ENCODE data around the gene ATP2B3.

DNA sequence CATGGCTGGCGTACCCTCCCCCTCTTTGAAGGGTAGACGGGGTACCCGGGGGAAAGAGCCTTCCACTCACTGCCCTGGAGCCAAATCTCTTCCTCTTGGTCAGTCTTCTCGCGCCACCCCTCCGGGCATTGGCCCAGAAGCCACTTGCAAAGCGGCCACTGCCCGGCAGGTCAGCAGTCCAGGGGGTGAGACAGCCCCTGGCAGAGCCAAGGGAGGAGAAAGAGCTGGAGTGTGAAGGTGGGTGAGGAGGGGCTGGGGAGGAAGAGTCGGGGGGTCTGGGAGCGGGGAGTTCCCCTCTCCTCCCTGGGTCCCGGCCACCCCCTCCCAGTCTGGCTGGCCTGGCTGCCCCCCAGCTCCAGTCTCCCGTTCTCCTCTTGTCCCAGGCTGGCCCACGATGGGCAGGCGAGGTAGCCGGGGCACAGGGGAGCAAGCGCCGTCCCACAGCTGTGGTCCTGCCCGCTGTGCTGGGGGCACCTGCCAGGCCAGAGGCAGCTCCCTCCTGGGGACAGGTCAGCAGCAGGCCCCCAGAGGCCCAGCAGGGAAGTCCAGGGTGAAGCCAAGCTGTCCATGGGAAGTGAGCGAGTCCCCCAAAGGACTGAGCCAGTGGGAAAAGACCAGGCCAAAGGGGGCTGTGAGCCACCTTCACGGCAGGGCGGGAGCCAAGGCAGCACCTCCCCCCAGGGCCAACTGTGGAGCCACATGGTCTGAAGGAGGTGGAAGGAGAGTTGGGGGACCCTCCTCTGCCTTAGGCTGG lies 108.0 kb downstream of the ATP2B3 start:
- TF ChIP-seq NBN (IDR thresholded peaks at IDR 0.05; ENCODE audit: low read depth), result no peak
- TF ChIP-seq POLR2A (conservative IDR thresholded peaks at IDR 0.05), result no peak
- no peak for TF ChIP-seq EZH2 (IDR thresholded peaks at IDR 0.05; ENCODE audit: borderline replicate concordance, low read depth, low read length)
- TF ChIP-seq, protein P1, sequence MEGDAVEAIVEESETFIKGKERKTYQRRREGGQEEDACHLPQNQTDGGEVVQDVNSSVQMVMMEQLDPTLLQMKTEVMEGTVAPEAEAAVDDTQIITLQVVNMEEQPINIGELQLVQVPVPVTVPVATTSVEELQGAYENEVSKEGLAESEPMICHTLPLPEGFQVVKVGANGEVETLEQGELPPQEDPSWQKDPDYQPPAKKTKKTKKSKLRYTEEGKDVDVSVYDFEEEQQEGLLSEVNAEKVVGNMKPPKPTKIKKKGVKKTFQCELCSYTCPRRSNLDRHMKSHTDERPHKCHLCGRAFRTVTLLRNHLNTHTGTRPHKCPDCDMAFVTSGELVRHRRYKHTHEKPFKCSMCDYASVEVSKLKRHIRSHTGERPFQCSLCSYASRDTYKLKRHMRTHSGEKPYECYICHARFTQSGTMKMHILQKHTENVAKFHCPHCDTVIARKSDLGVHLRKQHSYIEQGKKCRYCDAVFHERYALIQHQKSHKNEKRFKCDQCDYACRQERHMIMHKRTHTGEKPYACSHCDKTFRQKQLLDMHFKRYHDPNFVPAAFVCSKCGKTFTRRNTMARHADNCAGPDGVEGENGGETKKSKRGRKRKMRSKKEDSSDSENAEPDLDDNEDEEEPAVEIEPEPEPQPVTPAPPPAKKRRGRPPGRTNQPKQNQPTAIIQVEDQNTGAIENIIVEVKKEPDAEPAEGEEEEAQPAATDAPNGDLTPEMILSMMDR (IDR thresholded peaks at IDR 0.05 in 2 of 3, conservative IDR thresholded peaks at IDR 0.05 in 1 of 3; ENCODE audit: insufficient read depth in 2 of 3, low read depth in 1 of 3, low read length in 3 of 3), result no peak
- TF ChIP-seq NFE2L1 (tag; IDR thresholded peaks at IDR 0.05; ENCODE audit: borderline replicate concordance, low read depth), result no peak

Measured in K562 (cell line).